Measurements from ENCODE around the gene OPRL1. TPM values are rescaled to one million over a fixed set of nuclear protein-coding genes. Genes with fewer than 3 reads are reported as not detected.
A peak's percentile ranks its signal among the peaks of the same experiment; 100 is the strongest.

The OPRL1 gene
- total RNA-seq, 1 experiment from 2014 or later: 3.9 TPM

GRCh38 chr20:64035933-64036345 lies 43.9 kb upstream of the OPRL1 start, which contains the start of gene C20orf204:
Gene C20orf204 (plus strand): TSS chr20:64036182. CDS start chr20:64036324, 142 bp downstream.
- DNase-seq (ENCODE audit: low read depth, low spot score) (no peak), ATAC-seq (no peak)
- Histone ChIP-seq H3K9me3 (ENCODE audit: control insufficient read depth, insufficient read depth, low read depth, low read length) (no peaks in the 10 kb centered on the region), H3K4me1 (ENCODE audit: control insufficient read depth, insufficient read depth, low read length) (peaks cover 33% of the 10 kb centered on the region), H3K27ac (ENCODE audit: low read length) (0 out of 2 replicates have a peak within 1 kb of the TSS, but pooled peaks have one; percentile 2), H3K36me3 (ENCODE audit: control insufficient read depth, insufficient read depth, low read length) (0 out of 2 replicates have a peak, but pooled peaks cover 2% of the 10 kb centered on the region), H3K4me3 (ENCODE audit: low read depth in 2 of 2, low read length in 2 of 2) (no peak within 1 kb of the TSS), H3K27me3 (ENCODE audit: control insufficient read depth, insufficient read depth, low read length) (no peaks in the 10 kb centered on the region)
- BruUV-seq (replicated peaks): no TSS peak
- TF ChIP-seq CTCF (IDR thresholded peaks at IDR 0.05): no peak
- CTCF ChIA-PET: no interaction called here
- intact Hi-C loops (cut with micrococcal nuclease; ENCODE audit: unreplicated experiment) (no loop called here), in situ Hi-C loops (cut with HindIII; ENCODE audit: low pct_unique_long_range_greater_than_20kb, low sequenced_read_pairs) (no loop called here)
- POLR2A ChIA-PET: no interaction called here

GRCh38 chr20:64036346-64037198 lies 43.3 kb upstream of the OPRL1 start:
- H3K36me3 ChIP-seq (ENCODE audit: control insufficient read depth, insufficient read depth, low read length): 0 out of 2 replicates have a peak, but pooled peaks cover 2% of the 10 kb centered on the region
- POLR2A ChIA-PET: no interaction called here
- in situ Hi-C loops (cut with HindIII; ENCODE audit: low pct_unique_long_range_greater_than_20kb, low sequenced_read_pairs): no loop called here

GRCh38 chr20:64037199-64037497 lies 42.7 kb upstream of the OPRL1 start:
- ChIA-PET CTCF (interaction anchor here (1.3 kb wide), 1 partner anchor 57 kb away, joined by 3 read pairs; no protein-coding TSS in a partner anchor), POLR2A (no interaction called here)
- no peak overlapping the region for H3K4me3 ChIP-seq (ENCODE audit: low read depth in 2 of 2, low read length in 2 of 2)
- no peak for DNase-seq (ENCODE audit: low read depth, low spot score)
- H3K27me3 ChIP-seq (ENCODE audit: control insufficient read depth, insufficient read depth, low read length): no peaks in the 10 kb centered on the region
- 0 out of 2 replicates have a peak, but pooled peaks cover 2% of the 10 kb centered on the region for H3K36me3 ChIP-seq (ENCODE audit: control insufficient read depth, insufficient read depth, low read length)
- no peak for TF ChIP-seq SIN3A (IDR thresholded peaks at IDR 0.05; ENCODE audit: borderline replicate concordance, insufficient read depth, low read depth, low read length)
- TF ChIP-seq POLR2AphosphoS5 (IDR thresholded peaks at IDR 0.05; ENCODE audit: low read depth, low read length): no peak
- TF ChIP-seq CTCF (IDR thresholded peaks at IDR 0.05): no peak
- TF ChIP-seq TCF7L2 (IDR thresholded peaks at IDR 0.05; ENCODE audit: low read depth, low read length): no peak
- no peak for TF ChIP-seq REST (IDR thresholded peaks at IDR 0.05; ENCODE audit: insufficient read depth in 1 of 2, low read depth in 2 of 2, low read length in 1 of 2)
- ATAC-seq: no peak
- no TSS peak for BruUV-seq (replicated peaks)
- H3K4me1 ChIP-seq (ENCODE audit: control insufficient read depth, insufficient read depth, low read length): peaks cover 35% of the 10 kb centered on the region
- intact Hi-C loops (cut with micrococcal nuclease; ENCODE audit: unreplicated experiment) (no loop called here), in situ Hi-C loops (cut with HindIII; ENCODE audit: low pct_unique_long_range_greater_than_20kb, low sequenced_read_pairs) (no loop called here)
- H3K9me3 ChIP-seq (ENCODE audit: control insufficient read depth, insufficient read depth, low read depth, low read length): no peaks in the 10 kb centered on the region
- H3K27ac ChIP-seq (ENCODE audit: low read length): no peak overlapping the region

More at GRCh38 chr20:64036346-64037198, 43.3 kb upstream of the OPRL1 start:
- no peak overlapping the region for H3K4me3 ChIP-seq (ENCODE audit: low read depth in 2 of 2, low read length in 2 of 2)
- H3K27ac ChIP-seq (ENCODE audit: low read length): no peak overlapping the region
- no TSS peak for BruUV-seq (replicated peaks)
- no peak for TF ChIP-seq CTCF (IDR thresholded peaks at IDR 0.05)
- DNase-seq (ENCODE audit: low read depth, low spot score): no peak
- intact Hi-C loops (cut with micrococcal nuclease; ENCODE audit: unreplicated experiment): no loop called here
- H3K27me3 ChIP-seq (ENCODE audit: control insufficient read depth, insufficient read depth, low read length): no peaks in the 10 kb centered on the region
- ATAC-seq: no peak
- no peaks in the 10 kb centered on the region for H3K9me3 ChIP-seq (ENCODE audit: control insufficient read depth, insufficient read depth, low read depth, low read length)
- CTCF ChIA-PET: interaction anchor here (1.3 kb wide), 1 partner anchor 56 kb away, joined by 3 read pairs; no protein-coding TSS in a partner anchor
- peaks cover 33% of the 10 kb centered on the region for H3K4me1 ChIP-seq (ENCODE audit: control insufficient read depth, insufficient read depth, low read length)

Data from Panc1 (cell line).